Stimulated activated CD4-positive, alpha-beta T cell treated with anti-CD3 and anti-CD28 coated beads, Interleukin-12 subunit alpha, Interleukin-12 subunit beta, amount 100 ng/mL, for 48 hours (primary cell): Measurements from ENCODE around the gene MUL1.

Experiments used
- DNase-seq, 3 donors: peaks; one replicate each; pipeline ENCODE4 v3.0.0-alpha.2; 2020; ENCODE audit warnings: low read depth in 2 of 3, low spot score in 1 of 3

Gene MUL1

DNA sequence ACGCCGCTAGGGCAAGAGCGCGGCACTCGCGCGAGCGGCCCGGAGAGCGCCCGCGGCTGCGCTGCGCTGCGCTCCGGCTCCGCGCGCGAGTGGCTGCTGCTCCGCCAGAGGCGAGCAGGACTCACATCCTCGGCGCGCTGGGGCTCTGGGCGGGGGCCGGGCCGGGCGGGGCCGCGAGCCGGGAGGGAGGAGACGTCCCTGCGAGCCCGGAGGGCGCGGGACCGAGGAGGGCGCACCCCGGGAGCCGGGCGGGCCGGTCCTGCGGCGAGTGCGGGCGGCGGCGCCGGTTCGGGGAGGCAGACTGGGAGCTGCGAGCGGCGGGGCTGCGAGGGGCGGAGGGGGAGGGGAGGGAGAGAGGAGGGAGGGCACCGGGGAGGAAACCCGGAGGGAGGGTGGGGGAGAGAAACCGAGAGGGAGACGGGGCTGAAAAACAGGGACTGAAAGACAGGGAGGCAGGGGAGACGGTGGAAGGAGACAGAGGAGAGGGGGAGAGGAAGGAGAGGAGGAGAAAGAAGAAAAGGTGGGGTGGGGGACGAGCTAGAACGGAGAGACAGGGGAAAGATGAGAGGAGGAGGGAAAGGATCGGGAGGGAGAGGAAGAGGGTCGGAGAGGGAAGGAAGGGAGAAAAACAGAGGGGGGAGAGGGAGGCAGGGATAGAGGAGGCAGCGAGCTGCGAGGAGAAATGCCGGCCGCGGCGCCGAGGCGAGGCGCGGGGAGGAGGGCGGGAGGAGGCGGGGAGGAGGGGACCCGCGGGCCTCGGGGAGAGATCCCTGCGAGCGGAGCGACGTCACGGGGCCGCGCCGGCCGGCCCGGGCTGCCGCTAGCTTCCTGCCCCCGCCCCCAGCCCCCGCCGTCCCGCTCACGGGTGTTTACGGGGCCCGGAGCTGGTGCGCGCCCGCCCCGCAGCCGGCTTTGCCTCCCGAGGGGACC is 22.2 kb downstream of the MUL1 start, which contains the start of gene CAMK2N1:
Gene CAMK2N1 (minus strand): TSS at position 684 of the 930 bp plus-strand sequence. CDS start 831 bp downstream, outside the sequence.
- DNase-seq: no peak

GRCh38 chr1:20484519-20485462 is 23.2 kb downstream of the MUL1 start:
- DNase-seq: no peak

DNA sequence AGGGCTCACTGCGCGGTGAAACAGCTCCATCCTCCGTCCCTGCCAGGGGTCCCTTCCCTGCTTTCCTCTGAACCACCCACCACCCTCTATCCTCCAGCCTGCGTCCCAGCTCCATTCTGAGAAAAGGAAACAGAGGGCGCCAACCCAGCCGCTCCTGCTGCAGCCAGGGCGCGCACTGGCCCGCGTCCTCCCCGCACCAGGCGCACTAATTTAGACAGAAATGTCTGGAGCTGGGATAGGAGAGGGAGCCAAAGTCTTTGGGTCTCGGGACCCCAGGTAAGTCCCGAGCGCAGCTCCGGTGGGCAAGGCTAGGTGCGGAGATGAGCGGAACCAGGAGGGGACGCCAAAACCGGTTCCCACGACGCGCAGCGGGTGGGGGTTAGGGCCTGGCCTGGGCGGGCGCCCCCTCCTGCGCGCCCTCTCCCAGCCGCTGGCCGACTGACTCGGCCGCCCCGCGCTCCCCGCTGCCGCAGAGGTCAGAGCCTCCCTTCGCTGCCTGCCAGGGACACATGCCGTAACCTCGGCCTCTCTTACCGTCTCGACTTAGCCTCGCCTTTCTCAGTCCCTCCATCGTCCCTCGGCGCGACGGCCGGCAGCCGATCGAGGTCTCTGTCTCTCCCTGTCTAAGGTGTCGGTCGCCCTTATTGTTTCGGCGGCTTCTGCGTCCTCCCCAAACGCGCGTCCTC is 24.0 kb downstream of the MUL1 start:
- no peak for DNase-seq

DNA sequence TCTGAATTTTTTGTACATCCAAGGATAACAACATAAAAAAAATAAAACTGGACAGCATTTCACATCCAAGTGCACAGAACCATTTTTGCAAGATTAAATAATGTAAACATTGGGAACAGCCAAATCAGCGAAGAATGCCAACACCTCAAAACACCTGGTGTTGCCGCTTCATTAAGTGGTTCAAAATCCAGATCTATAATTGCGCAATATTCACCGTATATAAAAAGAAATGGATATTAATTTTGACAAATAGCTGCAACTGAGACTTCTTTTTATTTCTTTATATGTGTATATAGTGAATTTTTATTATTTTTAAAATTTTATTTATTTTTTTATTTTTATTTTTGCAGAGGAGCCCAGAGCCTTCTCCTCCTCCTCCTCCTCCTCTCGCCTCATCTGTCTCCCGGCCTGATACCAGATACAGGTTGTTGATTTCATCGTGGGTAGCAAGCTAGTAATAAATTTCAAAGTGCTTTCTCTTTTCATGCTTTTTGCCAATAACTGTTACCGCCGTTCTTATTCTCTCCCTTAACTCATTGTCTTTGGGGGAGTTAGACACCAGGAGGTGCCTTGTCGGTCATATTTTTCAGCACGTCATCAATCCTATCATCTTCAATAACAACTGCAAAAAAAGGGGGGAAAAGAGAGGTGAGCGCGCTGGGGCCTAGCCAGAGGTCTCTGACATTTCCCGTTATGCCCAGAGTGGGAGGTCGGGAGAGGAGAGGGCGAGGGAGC is 24.7 kb downstream of the MUL1 start:
- DNase-seq: no peak

DNA sequence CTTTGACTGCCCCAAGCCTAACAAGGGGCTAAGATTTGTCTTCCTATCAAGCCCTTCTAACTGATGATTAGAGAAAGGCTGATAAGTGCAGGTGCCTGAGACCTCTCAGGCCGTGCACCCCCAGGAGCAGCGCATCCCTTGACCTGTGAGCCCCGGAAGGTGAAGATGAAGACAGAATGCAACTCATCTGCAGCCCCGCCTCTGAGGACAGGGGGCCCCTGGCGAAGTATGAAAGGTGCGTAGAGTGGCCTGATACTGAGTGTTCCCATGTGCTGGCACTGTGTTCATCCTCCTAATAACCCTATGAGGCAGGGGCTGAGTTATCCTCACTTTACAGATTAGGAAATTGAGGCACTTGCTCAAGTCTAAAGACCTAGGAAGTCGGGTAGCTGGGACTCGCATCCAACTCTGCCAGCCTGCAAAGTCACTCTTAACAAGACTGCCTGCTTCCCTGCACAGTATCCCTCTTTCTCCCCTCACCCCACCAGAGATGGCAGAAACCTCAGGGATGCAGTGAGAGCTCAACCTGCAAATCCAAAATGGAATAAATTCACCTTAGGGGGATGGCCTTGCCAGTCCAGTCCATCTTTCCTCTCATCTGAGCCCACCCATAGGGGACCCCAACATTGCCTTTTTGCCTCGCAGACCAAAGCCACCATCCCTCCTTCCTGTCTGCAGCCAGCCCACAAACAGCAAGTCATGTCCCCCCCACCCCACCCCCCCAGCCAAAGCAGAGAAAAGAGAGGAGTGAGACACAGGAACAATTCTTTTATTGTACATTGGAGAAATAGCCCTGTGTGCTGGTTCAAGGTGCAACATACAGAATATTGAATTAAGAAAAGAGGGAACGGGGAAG is 26.1 kb downstream of the MUL1 start:
- no peak for DNase-seq

- no peak for DNase-seq
Measured at GRCh38 chr1:20480951-20481617, 26.9 kb downstream of the MUL1 start.

GRCh38 chr1:20480243-20480944 is 27.6 kb downstream of the MUL1 start:
- DNase-seq: no peak

GRCh38 chr1:20479840-20480239 is 28.1 kb downstream of the MUL1 start:
- DNase-seq: no peak

DNA sequence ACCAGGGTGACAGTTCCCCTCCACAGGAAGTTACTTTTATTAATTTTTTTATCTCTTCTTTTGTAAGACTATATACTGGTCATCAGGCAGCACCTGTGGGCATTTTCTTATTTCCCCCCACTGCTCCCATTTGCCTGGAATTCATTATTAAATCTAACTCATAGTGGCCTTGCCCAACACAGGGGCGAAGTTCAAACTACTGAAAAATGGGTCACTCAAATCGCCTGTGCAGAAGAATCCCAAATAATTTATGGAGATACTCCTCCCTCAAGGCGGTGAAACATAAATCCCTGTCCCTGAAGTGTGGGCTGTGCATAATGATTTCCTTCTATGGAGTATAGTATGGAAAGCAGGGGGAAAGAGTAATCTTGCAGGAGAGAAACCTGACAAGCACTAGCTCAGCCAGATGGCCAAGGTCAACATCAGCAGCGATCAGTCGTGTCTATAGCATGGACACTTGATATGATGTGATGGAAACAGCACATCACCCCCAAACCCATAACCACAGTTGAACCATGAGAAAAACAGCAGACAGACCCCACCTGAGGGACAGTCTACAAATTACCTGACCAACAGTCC is 29.8 kb downstream of the MUL1 start:
- DNase-seq: no peak

GRCh38 chr1:20477348-20478056 is 30.4 kb downstream of the MUL1 start:
- no peak for DNase-seq

- no peak for DNase-seq
Measured at GRCh38 chr1:20476265-20477038, 31.5 kb downstream of the MUL1 start.

- DNase-seq: no peak
Measured at GRCh38 chr1:20474996-20475395, 33.0 kb downstream of the MUL1 start.

GRCh38 chr1:20474333-20474975 is 33.5 kb downstream of the MUL1 start:
- DNase-seq: no peak

DNA sequence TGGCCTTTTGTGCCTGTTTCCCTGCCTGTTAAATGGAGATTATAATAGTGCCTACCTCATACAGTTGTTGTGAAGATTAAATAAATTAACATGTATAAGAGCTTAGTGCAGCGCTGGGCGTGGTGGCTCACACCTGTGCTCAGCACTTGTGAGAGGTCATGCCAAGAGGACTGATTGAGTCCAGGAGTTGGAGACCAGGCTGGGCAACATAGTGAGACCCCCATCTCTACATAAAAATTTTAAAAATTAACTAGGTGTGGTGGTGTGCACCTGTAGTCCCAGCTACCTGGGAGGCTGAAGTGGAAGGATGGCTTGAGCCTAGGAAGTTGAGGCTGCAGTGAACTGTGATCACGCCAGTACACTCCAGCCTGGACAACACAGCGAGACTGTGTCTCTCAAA is 34.1 kb downstream of the MUL1 start:
- no peak for DNase-seq

- no peak for DNase-seq
Measured at GRCh38 chr1:20472860-20473711, 34.9 kb downstream of the MUL1 start.
